PC-9 (cell line): ENCODE results near the gene GABRG3. TPM values are rescaled to one million over a fixed set of nuclear protein-coding genes. Genes with fewer than 3 reads are reported as not detected.

Source experiments
- BruUV-seq: library from RNA; stranded (reverse); fragments of 400-500 nt; replicated peaks from 2 replicates; lab custom pipeline; 2021; lab: Mats Ljungman, UMichigan
- CTCF ChIA-PET: fragments of 300-600 bp; sonication (Branson Sonifier 250); formaldehyde crosslinking; loops from one replicate; lab custom pipeline; 2022; ENCODE audit warnings: antibody characterized with exemption; lab: Charles Lee
- POLR2A ChIA-PET: fragments of 300-600 bp; sonication (Branson Sonifier 250); formaldehyde crosslinking; loops from one replicate; lab custom pipeline; 2022; ENCODE audit warnings: antibody characterized with exemption; ENCODE audit not compliant: unreplicated experiment; lab: Charles Lee
- DNase-seq, 2 experiments: peaks; one replicate each; pipeline versions ENCODE4 v3.0.0 to v3.0.0-alpha.2; 2015 to 2022; ENCODE audit warnings: mixed read lengths in 1 of 2
- H2AFZ ChIP-seq: fragments of 200-600 bp; sonication (generic); 2 replicates; pipeline ENCODE4 v1.8.1; 2017; ENCODE audit warnings: antibody characterized with exemption
- H3F3A ChIP-seq: fragments of 200-600 bp; sonication (generic); 2 replicates; pipeline ENCODE4 v1.8.1; 2017; ENCODE audit warnings: antibody characterized with exemption, mild to moderate bottlenecking, low read depth; ENCODE audit not compliant: insufficient read depth
- H3K27ac ChIP-seq: fragments of 200-600 bp; sonication (generic); 2 replicates; pipeline ENCODE4 v1.6.1; 2016; ENCODE audit warnings: mixed run types
- H3K27me3 ChIP-seq: fragments of 200-600 bp; sonication (generic); 2 replicates; pipeline ENCODE4 v1.6.1; 2016; ENCODE audit warnings: low read depth, mixed run types; ENCODE audit not compliant: insufficient read depth
- H3K36me3 ChIP-seq: fragments of 200-600 bp; sonication (generic); 2 replicates; pipeline ENCODE4 v1.6.1; 2016; ENCODE audit warnings: low read depth, mixed run types
- H3K4me1 ChIP-seq: fragments of 200-600 bp; sonication (generic); replicated peaks from 2 replicates; pipeline ENCODE4 v1.6.1; 2016; ENCODE audit warnings: mixed run types; ENCODE audit not compliant: insufficient read depth
- H3K4me2 ChIP-seq: fragments of 200-600 bp; sonication (generic); 2 replicates; pipeline ENCODE4 v1.6.1; 2017; ENCODE audit warnings: mixed run types
- H3K4me3 ChIP-seq: fragments of 200-600 bp; sonication (generic); 2 replicates; pipeline ENCODE4 v1.6.1; 2016; ENCODE audit warnings: mixed run types
- H3K79me2 ChIP-seq: fragments of 200-600 bp; sonication (generic); 2 replicates; pipeline ENCODE4 v1.6.1; 2017; ENCODE audit warnings: low read depth, mixed run types
- H3K9me2 ChIP-seq: fragments of 200-600 bp; sonication (generic); 2 replicates; pipeline ENCODE4 v1.8.1; 2017; ENCODE audit warnings: mild to moderate bottlenecking; ENCODE audit not compliant: insufficient read depth
- H3K9me3 ChIP-seq: fragments of 200-600 bp; sonication (generic); 2 replicates; pipeline ENCODE4 v1.8.1; 2016; ENCODE audit warnings: low read depth; ENCODE audit not compliant: insufficient read depth
- H4K20me1 ChIP-seq: fragments of 200-600 bp; sonication (generic); 2 replicates; pipeline ENCODE4 v1.8.1; 2017; ENCODE audit not compliant: insufficient read depth
- EZH2 ChIP-seq: fragments of 200-600 bp; sonication (generic); IDR thresholded peaks from 2 replicates; pipeline ENCODE4 v1.8.0; 2017; ENCODE audit warnings: antibody characterized with exemption, low read depth
- intact Hi-C: fragments of 100-400 bp; cut with micrococcal nuclease; formaldehyde crosslinking; loops from one replicate; pipeline ENCODE4 v1.10.0; 2022; ENCODE audit not compliant: unreplicated experiment
- total RNA-seq: library from RNA; stranded (reverse); gene quantifications from 2 replicates; pipeline ENCODE4 v1.2.3, GENCODE V29; 2021
- TF ChIP-seq, protein P1 (sequence below): fragments of 200-600 bp; sonication (generic); conservative IDR thresholded peaks from 2 replicates; pipeline ENCODE4 v1.6.1; 2017; ENCODE audit warnings: mixed run types, antibody characterized with exemption, mild to moderate bottlenecking, moderate library complexity

Gene GABRG3
- total RNA-seq, 1 experiment from 2014 or later = not detected

DNA sequence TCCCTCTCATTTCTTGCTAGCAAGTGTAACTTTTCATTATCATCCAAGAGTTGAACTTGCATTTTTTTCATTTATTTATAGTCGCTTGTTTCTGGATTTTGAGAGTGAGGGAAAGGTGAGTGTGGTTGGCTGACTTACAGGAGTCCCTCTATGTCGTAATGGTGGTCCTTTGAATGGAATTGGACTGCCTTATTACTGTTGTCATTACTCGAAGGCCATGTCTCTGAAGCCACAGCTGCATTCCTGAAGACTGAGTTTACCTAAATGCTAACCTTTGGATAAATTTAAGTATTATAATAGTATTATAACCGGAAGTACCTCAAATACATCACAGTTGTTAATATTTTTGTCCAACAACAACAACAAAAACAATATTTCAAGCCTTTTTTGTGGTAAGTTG, 488.9 kb downstream of the GABRG3 start:
- Histone ChIP-seq H3K4me2 (no peak overlapping the region), H4K20me1 (no peaks in the 10 kb centered on the region), H3F3A (no peaks in the 10 kb centered on the region), H3K36me3 (no peaks in the 10 kb centered on the region), H3K27ac (no peak overlapping the region), H3K27me3 (peaks cover 26% of the 10 kb centered on the region), H3K4me3 (no peak overlapping the region), H3K9me3 (no peaks in the 10 kb centered on the region), H2AFZ (no peak overlapping the region), H3K79me2 (no peaks in the 10 kb centered on the region), H3K9me2 (no peaks in the 10 kb centered on the region), H3K4me1 (no peaks in the 10 kb centered on the region)
- ChIA-PET POLR2A (no interaction called here), CTCF (no interaction called here)
- intact Hi-C loops = no loop called here
- TF ChIP-seq EZH2 = no peak
- TF ChIP-seq, protein P1, sequence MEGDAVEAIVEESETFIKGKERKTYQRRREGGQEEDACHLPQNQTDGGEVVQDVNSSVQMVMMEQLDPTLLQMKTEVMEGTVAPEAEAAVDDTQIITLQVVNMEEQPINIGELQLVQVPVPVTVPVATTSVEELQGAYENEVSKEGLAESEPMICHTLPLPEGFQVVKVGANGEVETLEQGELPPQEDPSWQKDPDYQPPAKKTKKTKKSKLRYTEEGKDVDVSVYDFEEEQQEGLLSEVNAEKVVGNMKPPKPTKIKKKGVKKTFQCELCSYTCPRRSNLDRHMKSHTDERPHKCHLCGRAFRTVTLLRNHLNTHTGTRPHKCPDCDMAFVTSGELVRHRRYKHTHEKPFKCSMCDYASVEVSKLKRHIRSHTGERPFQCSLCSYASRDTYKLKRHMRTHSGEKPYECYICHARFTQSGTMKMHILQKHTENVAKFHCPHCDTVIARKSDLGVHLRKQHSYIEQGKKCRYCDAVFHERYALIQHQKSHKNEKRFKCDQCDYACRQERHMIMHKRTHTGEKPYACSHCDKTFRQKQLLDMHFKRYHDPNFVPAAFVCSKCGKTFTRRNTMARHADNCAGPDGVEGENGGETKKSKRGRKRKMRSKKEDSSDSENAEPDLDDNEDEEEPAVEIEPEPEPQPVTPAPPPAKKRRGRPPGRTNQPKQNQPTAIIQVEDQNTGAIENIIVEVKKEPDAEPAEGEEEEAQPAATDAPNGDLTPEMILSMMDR = no peak
- no TSS peak for BruUV-seq
- no peak for DNase-seq

DNA sequence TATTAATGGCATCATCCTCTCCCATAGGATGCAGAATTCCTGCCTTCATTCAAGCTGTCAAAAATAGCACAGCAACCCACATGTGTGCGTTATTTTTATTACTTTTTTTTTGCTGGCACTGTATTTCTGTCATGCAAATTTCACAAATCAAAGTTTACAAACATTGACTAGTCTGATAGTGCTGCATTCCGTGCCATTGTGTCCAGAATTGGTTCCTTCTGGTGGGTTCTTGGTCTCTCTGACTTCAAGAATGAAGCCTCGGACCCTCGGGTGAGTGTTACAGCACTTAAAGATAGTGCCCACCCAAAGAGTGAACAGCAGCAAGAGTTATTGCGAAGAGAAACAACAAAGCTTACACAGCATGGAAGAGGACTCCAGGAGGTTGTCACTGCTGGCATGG, 490.2 kb downstream of the GABRG3 start:
- intact Hi-C loops = no loop called here
- POLR2A ChIA-PET = no interaction called here
- CTCF ChIA-PET = no interaction called here

DNA sequence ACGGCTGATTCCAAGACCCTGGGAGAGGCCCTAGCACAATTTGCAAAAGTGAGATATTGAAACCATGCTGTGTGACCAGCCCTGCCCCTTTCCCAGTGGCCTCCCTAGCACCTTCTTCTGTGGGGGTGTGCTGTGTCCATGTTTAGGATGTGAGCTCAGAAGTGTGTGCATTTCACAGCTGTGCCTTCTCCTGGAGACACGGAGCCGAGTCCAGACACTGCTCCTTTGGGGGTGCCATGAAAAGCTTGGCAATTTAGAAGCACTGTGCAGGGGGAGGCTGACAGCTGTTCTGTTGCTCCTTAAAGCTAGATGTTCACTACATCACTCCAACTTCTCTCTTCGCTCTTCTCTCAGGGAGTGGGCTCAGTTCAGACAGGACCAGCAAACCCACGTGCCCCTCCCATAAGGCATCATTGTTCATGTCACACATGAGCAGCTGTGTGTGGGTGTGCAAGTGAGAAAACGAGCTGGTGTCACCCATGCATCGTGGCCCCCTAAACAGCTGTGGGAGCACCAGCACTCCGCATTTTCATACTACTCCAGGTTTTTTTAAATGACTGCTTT, 492.6 kb downstream of the GABRG3 start:
- ChIA-PET CTCF (no interaction called here), POLR2A (no interaction called here)
- H3K4me2 ChIP-seq = no peak overlapping the region
- no peaks in the 10 kb centered on the region for H3K4me1 ChIP-seq
- no peak overlapping the region for H3K4me3 ChIP-seq
- intact Hi-C loops = no loop called here
- H4K20me1 ChIP-seq = no peaks in the 10 kb centered on the region
- H3K9me3 ChIP-seq = no peaks in the 10 kb centered on the region
- no TSS peak for BruUV-seq
- no peak for DNase-seq
- no peaks in the 10 kb centered on the region for H3K9me2 ChIP-seq
- no peak overlapping the region for H3K27ac ChIP-seq
- H3K36me3 ChIP-seq = no peaks in the 10 kb centered on the region
- H3F3A ChIP-seq = no peaks in the 10 kb centered on the region
- peaks cover 18% of the 10 kb centered on the region for H3K27me3 ChIP-seq
- H3K79me2 ChIP-seq = no peaks in the 10 kb centered on the region
- no peak overlapping the region for H2AFZ ChIP-seq
- TF ChIP-seq, protein P1 = no peak
- TF ChIP-seq EZH2 = no peak

More for the DNA sequence above, 490.2 kb downstream of the GABRG3 start:
- TF ChIP-seq EZH2 = no peak
- TF ChIP-seq, protein P1 = no peak
- no peaks in the 10 kb centered on the region for H3K36me3 ChIP-seq
- no peak overlapping the region for H2AFZ ChIP-seq
- no peak for DNase-seq
- no peak overlapping the region for H3K27ac ChIP-seq
- H3K79me2 ChIP-seq = no peaks in the 10 kb centered on the region
- BruUV-seq = no TSS peak
- H3K4me2 ChIP-seq = no peak overlapping the region
- no peaks in the 10 kb centered on the region for H3K9me2 ChIP-seq
- H3K4me3 ChIP-seq = no peak overlapping the region
- H3K27me3 ChIP-seq = peaks cover 26% of the 10 kb centered on the region
- no peaks in the 10 kb centered on the region for H4K20me1 ChIP-seq
- H3K9me3 ChIP-seq = no peaks in the 10 kb centered on the region
- no peaks in the 10 kb centered on the region for H3F3A ChIP-seq
- H3K4me1 ChIP-seq = no peaks in the 10 kb centered on the region
